NCI-H748 (cell line): Measurements from ENCODE around the gene SLC35F1.

Experiments
- DNase-seq: peaks from one replicate; lab custom pipeline; 2025; ENCODE audit not compliant: unreplicated experiment; lab: John Stamatoyannopoulos, UW

SLC35F1 gene

DNA sequence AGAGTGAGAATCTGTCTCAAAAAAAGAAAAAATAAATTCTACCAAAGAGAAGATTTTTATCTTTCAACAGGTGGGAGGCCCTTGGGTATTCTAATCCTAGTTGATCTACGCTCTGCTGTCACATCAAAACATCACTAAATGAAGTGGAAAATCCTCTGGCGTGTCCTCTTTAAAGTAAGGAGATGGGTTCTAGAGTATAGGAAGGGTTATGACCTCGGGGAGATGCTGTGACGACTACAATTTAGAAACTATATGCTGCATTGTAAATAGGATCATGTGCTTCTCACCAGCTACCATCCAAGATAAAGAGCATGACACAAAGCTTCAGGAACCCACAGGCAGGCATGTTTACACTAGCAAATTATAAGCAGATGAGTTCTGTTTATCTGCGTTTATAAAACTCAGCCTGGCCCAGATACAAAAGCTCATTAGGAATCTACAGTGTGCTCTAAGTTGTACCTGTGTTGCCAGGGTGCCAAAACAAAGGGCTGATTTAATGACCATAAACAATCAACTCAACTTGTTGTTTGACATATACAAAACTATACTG, 443.9 kb downstream of the SLC35F1 start:
- peak; percentile 69 for DNase-seq

- peak; percentile 46 for DNase-seq
Observed at GRCh38 chr6:118353564-118353963, 446.5 kb downstream of the SLC35F1 start.

DNA sequence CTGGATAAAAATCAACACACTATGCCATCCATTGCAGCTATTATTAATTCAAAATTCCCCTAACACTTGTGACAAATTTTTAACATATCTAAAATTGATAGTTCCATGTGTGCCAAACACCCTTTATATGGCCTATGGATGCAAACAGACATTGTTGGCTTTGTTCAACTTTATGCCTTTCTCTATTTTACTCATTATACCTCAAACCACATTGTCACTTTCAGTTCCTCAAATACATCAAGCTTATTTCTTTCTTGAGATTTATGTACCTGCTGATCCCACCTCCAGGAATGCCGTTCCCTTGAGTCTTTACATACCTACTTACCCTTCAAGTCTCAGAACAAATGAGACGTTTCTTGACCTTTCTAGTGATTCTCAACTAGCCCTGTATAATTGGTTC, 447.6 kb downstream of the SLC35F1 start:
- no peak for DNase-seq

- no peak for DNase-seq
Observed at GRCh38 chr6:118356054-118356453, 449.0 kb downstream of the SLC35F1 start.

GRCh38 chr6:118356686-118357085, 449.6 kb downstream of the SLC35F1 start:
- DNase-seq = no peak
